Inflammatory macrophage treated with lipopolysaccharide for 4 hours (primary cell): ENCODE results near the gene PPP1R9A.
"Not testable (repeated sequence)": the region's sequence is repeated elsewhere in the genome, so short reads cannot be mapped to it uniquely, and the experiment has no call there.

Source experiments
- DNase-seq: peaks from one replicate; pipeline ENCODE4 v3.0.0-alpha.2; 2020

The PPP1R9A gene

GRCh38 chr7:94980418-94981142 lies 73.2 kb downstream of the PPP1R9A start:
- no peak for DNase-seq

GRCh38 chr7:94995921-94996320 lies 88.5 kb downstream of the PPP1R9A start:
- DNase-seq = no peak

- DNase-seq = no peak
Measured at GRCh38 chr7:94996369-94996768, 89.0 kb downstream of the PPP1R9A start.

GRCh38 chr7:94997547-94997946 lies 90.2 kb downstream of the PPP1R9A start:
- DNase-seq = no peak

GRCh38 chr7:94998266-94999068 lies 91.1 kb downstream of the PPP1R9A start:
- no peak for DNase-seq

- DNase-seq = no peak
Measured at GRCh38 chr7:94999069-94999351, 91.6 kb downstream of the PPP1R9A start.

- DNase-seq = not testable (repeated sequence)
Measured at GRCh38 chr7:94999601-95000000, 92.2 kb downstream of the PPP1R9A start.

- no peak for DNase-seq
Measured at GRCh38 chr7:95001258-95001657, 93.9 kb downstream of the PPP1R9A start.

GRCh38 chr7:95001815-95002561 lies 94.6 kb downstream of the PPP1R9A start:
- DNase-seq = no peak

- DNase-seq = no peak
Measured at GRCh38 chr7:95002775-95003174, 95.4 kb downstream of the PPP1R9A start.

- DNase-seq = no peak
Measured at GRCh38 chr7:95004618-95005247, 97.3 kb downstream of the PPP1R9A start.

- DNase-seq = no peak
Measured at GRCh38 chr7:95006010-95006409, 98.6 kb downstream of the PPP1R9A start.

- not testable (repeated sequence) for DNase-seq
Measured at GRCh38 chr7:95008773-95009172, 101.4 kb downstream of the PPP1R9A start.

GRCh38 chr7:95011146-95011928 lies 103.9 kb downstream of the PPP1R9A start:
- DNase-seq = no peak

- no peak for DNase-seq
Measured at GRCh38 chr7:95011995-95012394, 104.6 kb downstream of the PPP1R9A start.

GRCh38 chr7:95018021-95018420 lies 110.6 kb downstream of the PPP1R9A start:
- no peak for DNase-seq

- DNase-seq = no peak
Measured at GRCh38 chr7:95026018-95026417, 118.6 kb downstream of the PPP1R9A start.

GRCh38 chr7:95026421-95027072 lies 119.2 kb downstream of the PPP1R9A start:
- no peak for DNase-seq

- DNase-seq = no peak
Measured at GRCh38 chr7:95027234-95027872, 120.0 kb downstream of the PPP1R9A start.

GRCh38 chr7:95028683-95029082 lies 121.3 kb downstream of the PPP1R9A start:
- no peak for DNase-seq

- no peak for DNase-seq
Measured at GRCh38 chr7:95035295-95035694, 127.9 kb downstream of the PPP1R9A start.
